ENCODE data around the gene OTP.

Gene OTP

DNA sequence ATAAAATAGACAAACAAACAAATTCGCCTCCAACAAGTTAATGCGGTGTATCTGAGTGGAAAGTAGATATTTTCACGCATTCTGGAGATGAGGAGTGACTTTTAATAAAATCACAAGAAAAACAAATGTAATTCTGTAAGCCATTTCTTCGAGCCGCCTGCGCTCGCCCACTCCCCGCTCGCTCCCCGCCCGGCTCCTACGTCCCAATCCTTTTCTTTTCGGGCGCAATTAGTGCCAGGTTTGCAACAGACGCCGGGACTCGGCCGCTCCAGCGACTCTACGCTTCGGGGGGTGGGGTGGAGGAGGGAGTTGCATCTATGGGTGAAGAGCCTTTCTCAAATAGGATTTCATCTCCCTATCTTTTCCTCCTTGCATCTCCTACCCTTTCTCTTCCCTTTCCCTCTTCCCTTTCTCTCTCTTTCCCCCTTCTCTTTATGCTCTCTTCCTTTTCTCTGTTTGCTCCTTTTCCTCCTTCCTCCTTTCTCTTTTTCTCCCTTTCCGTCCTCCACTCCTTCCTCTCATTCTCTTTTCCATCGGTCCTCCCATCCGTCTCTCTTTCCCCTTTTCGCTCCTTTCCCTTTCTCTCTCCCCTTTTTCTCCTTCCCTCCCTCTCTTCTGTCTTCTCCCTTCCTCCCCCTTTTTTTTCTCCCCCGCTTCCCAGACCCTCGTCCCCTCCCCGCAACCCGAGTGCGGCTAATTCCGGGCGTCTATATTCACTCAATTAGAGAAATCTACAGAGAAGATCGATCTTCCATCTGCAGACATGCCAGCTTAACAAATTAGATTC lies 6.1 kb upstream of the OTP start:
- Histone ChIP-seq H3K27ac (no peak overlapping the region), H3K27me3 (ENCODE audit: insufficient read depth, low read depth) (peaks cover 11% of the 10 kb centered on the region), H3K4me2 (peak overlapping the region; percentile 78), H3K36me3 (ENCODE audit: insufficient read depth) (no peaks in the 10 kb centered on the region), H2AFZ (ENCODE audit: low read depth) (peak overlapping the region; percentile 98; the same call in 1 of the 2 replicates), H3K79me2 (ENCODE audit: insufficient read depth, low read depth) (no peaks in the 10 kb centered on the region), H4K20me1 (ENCODE audit: insufficient read depth) (no peaks in the 10 kb centered on the region), H3K9ac (no peak overlapping the region), H3K4me1 (ENCODE audit: low read depth, poor library complexity, severe bottlenecking) (no peaks in the 10 kb centered on the region), H3K4me3 (IDR thresholded peaks at IDR 0.05; ENCODE audit: insufficient read depth, low read depth, low read length) (no peak overlapping the region)
- TF ChIP-seq, protein P1, sequence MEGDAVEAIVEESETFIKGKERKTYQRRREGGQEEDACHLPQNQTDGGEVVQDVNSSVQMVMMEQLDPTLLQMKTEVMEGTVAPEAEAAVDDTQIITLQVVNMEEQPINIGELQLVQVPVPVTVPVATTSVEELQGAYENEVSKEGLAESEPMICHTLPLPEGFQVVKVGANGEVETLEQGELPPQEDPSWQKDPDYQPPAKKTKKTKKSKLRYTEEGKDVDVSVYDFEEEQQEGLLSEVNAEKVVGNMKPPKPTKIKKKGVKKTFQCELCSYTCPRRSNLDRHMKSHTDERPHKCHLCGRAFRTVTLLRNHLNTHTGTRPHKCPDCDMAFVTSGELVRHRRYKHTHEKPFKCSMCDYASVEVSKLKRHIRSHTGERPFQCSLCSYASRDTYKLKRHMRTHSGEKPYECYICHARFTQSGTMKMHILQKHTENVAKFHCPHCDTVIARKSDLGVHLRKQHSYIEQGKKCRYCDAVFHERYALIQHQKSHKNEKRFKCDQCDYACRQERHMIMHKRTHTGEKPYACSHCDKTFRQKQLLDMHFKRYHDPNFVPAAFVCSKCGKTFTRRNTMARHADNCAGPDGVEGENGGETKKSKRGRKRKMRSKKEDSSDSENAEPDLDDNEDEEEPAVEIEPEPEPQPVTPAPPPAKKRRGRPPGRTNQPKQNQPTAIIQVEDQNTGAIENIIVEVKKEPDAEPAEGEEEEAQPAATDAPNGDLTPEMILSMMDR (conservative IDR thresholded peaks at IDR 0.05; ENCODE audit: low read depth, low read length), result no peak

DNA sequence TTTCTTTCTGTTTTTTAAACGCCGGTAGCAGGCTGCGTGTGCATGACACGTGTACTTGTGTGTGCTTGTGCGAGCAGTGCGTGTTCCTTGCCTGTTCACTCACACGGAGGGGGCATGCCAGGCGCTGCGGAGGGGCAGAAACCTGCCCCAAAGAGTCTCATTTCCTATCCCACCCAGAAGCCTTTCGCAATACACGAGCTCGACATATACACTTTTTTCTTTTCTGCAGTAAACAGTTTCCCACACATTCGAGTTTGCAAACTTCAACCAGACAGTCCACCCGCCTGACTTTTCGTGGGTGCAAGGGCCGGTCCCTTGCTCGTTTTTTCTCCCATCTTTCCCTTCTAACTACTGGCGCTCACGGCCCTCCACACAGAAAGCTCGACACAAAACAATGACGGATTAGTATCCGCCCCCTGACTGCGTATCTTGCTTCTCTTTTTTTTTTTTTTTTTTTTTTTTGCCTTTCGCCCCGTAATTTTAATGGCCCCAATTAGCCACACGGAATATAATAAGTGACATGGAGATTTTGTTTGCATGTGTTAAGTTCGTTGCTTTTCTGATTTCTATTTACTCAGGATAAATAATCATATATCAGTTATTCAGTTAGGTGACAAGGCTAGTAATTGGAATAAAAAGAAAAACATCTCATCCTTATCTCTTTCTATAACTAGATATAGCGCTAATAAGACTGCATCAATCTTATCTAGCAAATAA lies 5.3 kb upstream of the OTP start:
- Histone ChIP-seq H3K36me3 (ENCODE audit: insufficient read depth) (no peaks in the 10 kb centered on the region), H3K4me3 (IDR thresholded peaks at IDR 0.05; ENCODE audit: insufficient read depth, low read depth, low read length) (no peak overlapping the region), H3K4me1 (ENCODE audit: low read depth, poor library complexity, severe bottlenecking) (no peaks in the 10 kb centered on the region), H3K27me3 (ENCODE audit: insufficient read depth, low read depth) (peaks cover 11% of the 10 kb centered on the region), H3K79me2 (ENCODE audit: insufficient read depth, low read depth) (no peaks in the 10 kb centered on the region), H3K4me2 (0 out of 2 replicates have a peak overlapping the region, but pooled peaks have one; percentile 78), H3K9ac (no peak overlapping the region), H2AFZ (ENCODE audit: low read depth) (no peak overlapping the region; the same call in 1 of the 2 replicates), H4K20me1 (ENCODE audit: insufficient read depth) (no peaks in the 10 kb centered on the region), H3K27ac (no peak overlapping the region)
- TF ChIP-seq, protein P1 (conservative IDR thresholded peaks at IDR 0.05; ENCODE audit: low read depth, low read length), result no peak

DNA sequence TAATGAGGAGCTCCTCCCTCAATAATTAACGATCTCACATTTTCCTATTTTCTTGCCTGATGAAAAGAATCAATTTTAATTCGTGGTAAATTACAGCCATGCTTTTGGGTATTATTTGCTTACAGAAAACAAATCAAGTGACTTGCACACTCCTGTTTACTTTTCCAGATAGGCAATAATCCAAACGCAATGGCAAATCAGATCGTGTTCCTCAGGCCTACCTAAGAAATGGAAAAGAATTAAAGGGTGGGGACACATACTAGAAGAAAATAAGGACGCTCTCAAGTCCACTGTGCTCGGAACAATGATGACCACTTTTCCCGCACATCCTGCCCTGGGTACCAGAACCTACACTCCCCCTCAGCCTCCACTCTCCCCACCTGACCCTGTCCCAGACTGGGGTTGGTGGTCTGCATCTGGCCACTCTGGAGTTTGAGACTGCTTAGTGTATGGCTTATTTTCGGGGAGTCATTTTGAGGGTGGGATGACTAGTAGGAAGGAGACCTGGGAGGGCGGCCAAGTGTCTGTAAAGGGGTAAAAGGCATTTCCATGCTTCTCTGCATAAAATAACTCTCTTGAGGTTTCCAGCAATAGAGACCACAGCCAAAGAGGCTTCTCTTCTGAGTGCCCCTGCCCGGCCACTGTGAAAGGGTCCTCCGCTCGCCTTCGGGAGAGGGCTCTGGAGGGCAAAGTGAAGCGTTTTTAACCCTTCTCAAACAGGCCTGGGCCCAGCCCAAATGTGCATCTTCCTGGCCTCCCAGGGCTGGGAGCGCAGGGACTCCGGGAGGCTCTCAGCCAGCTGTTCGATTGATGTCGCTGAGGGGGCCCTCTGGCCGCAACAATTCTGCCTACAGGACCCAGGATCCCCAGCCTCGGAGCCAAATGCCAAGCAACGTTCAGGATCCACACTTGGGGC lies 4.5 kb upstream of the OTP start:
- H3K27ac ChIP-seq, result no peak overlapping the region
- H4K20me1 ChIP-seq (ENCODE audit: insufficient read depth), result no peaks in the 10 kb centered on the region
- no peak overlapping the region for H3K9ac ChIP-seq
- H2AFZ ChIP-seq (ENCODE audit: low read depth), result no peak overlapping the region
- TF ChIP-seq, protein P1 (conservative IDR thresholded peaks at IDR 0.05; ENCODE audit: low read depth, low read length), result no peak
- H3K4me3 ChIP-seq (IDR thresholded peaks at IDR 0.05; ENCODE audit: insufficient read depth, low read depth, low read length), result no peak overlapping the region
- peaks cover 11% of the 10 kb centered on the region for H3K27me3 ChIP-seq (ENCODE audit: insufficient read depth, low read depth)
- no peaks in the 10 kb centered on the region for H3K4me1 ChIP-seq (ENCODE audit: low read depth, poor library complexity, severe bottlenecking)
- no peak overlapping the region for H3K4me2 ChIP-seq
- no peaks in the 10 kb centered on the region for H3K36me3 ChIP-seq (ENCODE audit: insufficient read depth)
- no peaks in the 10 kb centered on the region for H3K79me2 ChIP-seq (ENCODE audit: insufficient read depth, low read depth)

DNA sequence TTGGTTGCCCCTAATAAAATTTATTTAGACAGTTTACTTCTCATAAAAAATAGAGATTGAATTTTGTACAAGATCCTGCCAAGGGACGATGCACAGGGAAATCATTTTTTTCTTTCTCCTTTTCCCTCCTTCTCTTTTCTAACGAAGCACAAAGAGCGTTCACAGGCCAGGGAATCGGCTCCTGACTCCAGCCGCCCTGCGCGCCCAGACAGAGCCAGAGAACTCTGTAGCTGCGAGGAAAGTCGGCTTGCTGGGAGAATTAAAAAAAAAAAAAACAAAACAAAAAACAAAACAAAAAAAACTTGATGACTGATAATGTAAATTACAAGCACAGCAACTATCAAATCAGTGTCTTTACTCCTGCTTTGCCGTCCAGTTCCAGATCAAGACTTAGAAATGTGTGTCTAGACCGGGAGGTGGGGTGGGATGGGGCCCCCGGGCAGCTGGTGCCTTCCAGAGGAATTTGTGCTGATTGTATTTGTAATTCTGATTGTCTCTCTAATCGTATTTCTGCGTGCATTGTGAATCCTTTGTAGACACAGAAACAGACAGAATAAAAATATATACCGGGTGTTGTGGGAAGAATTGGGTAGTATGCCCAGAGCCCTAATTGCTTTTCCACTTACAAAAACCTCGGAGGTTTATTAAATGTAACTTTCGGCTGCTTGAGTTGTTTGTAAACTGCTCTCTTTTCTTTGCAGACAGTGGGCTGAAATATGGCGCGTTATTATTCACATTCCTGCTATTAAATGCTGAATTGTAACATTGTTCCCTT lies 3.6 kb upstream of the OTP start:
- Histone ChIP-seq H3K27me3 (ENCODE audit: insufficient read depth, low read depth) (peaks cover 11% of the 10 kb centered on the region), H3K9ac (no peak overlapping the region), H3K4me3 (IDR thresholded peaks at IDR 0.05; ENCODE audit: insufficient read depth, low read depth, low read length) (no peak overlapping the region), H3K79me2 (ENCODE audit: insufficient read depth, low read depth) (no peaks in the 10 kb centered on the region), H4K20me1 (ENCODE audit: insufficient read depth) (no peaks in the 10 kb centered on the region), H2AFZ (ENCODE audit: low read depth) (no peak overlapping the region), H3K4me2 (no peak overlapping the region), H3K4me1 (ENCODE audit: low read depth, poor library complexity, severe bottlenecking) (no peaks in the 10 kb centered on the region), H3K27ac (no peak overlapping the region), H3K36me3 (ENCODE audit: insufficient read depth) (no peaks in the 10 kb centered on the region)
- TF ChIP-seq, protein P1 (conservative IDR thresholded peaks at IDR 0.05; ENCODE audit: low read depth, low read length), result no peak
